HG02970 (cell line): ENCODE data around the gene COQ10B.
"Not testable (repeated sequence)": the region's sequence is repeated elsewhere in the genome, so short reads cannot be mapped to it uniquely, and the experiment has no call there.

Source experiments
- ATAC-seq: cut with Tn5 transposase; IDR thresholded peaks from one replicate; pipeline ENCODE4 v1.9.1; 2021; ENCODE audit warnings: mild to moderate bottlenecking, moderate library complexity, moderate number of reproducible peaks; ENCODE audit not compliant: unreplicated experiment, low FRiP score

Gene COQ10B

GRCh38 chr2:197453123-197453913 is at the start of gene COQ10B:
Gene COQ10B (plus strand): TSS chr2:197453552. CDS start chr2:197453561, 9 bp downstream.
- ATAC-seq, result peak; percentile 96

GRCh38 chr2:197405582-197405981 is 47.8 kb upstream of the COQ10B start:
- no peak for ATAC-seq

GRCh38 chr2:197414039-197414438 is 39.3 kb upstream of the COQ10B start:
- no peak for ATAC-seq

- ATAC-seq, result no peak
Measured at GRCh38 chr2:197414515-197414914, 38.8 kb upstream of the COQ10B start.

GRCh38 chr2:197416268-197416667 is 37.1 kb upstream of the COQ10B start:
- no peak for ATAC-seq

GRCh38 chr2:197419438-197419837 is 33.9 kb upstream of the COQ10B start:
- no peak for ATAC-seq

GRCh38 chr2:197423307-197423706 is 30.0 kb upstream of the COQ10B start:
- ATAC-seq, result no peak

- ATAC-seq, result no peak
Measured at GRCh38 chr2:197425550-197425949, 27.8 kb upstream of the COQ10B start.

- no peak for ATAC-seq
Measured at GRCh38 chr2:197426723-197427603, 26.4 kb upstream of the COQ10B start.

- no peak for ATAC-seq
Measured at GRCh38 chr2:197427986-197428385, 25.4 kb upstream of the COQ10B start.

GRCh38 chr2:197431858-197432257 is 21.5 kb upstream of the COQ10B start:
- no peak for ATAC-seq

GRCh38 chr2:197432527-197432926 is 20.8 kb upstream of the COQ10B start:
- ATAC-seq, result not testable (repeated sequence)

- no peak for ATAC-seq
Measured at GRCh38 chr2:197433780-197434438, 19.4 kb upstream of the COQ10B start.

- ATAC-seq, result peak; percentile 94
Measured at GRCh38 chr2:197434541-197435513, 18.5 kb upstream of the COQ10B start, which contains the start of gene SF3B1. Gene SF3B1 (minus strand): TSS chr2:197435028. CDS start chr2:197434999, 29 bp downstream.

GRCh38 chr2:197435598-197436420 is 17.5 kb upstream of the COQ10B start:
- no peak for ATAC-seq

- no peak for ATAC-seq
Measured at GRCh38 chr2:197437380-197437779, 16.0 kb upstream of the COQ10B start.

GRCh38 chr2:197442857-197443256 is 10.5 kb upstream of the COQ10B start:
- no peak for ATAC-seq

- ATAC-seq, result no peak
Measured at GRCh38 chr2:197445746-197446145, 7.6 kb upstream of the COQ10B start.

- ATAC-seq, result no peak
Measured at GRCh38 chr2:197446844-197447243, 6.5 kb upstream of the COQ10B start.
